ENCODE results near the gene IRAK1.

IRAK1 gene

DNA sequence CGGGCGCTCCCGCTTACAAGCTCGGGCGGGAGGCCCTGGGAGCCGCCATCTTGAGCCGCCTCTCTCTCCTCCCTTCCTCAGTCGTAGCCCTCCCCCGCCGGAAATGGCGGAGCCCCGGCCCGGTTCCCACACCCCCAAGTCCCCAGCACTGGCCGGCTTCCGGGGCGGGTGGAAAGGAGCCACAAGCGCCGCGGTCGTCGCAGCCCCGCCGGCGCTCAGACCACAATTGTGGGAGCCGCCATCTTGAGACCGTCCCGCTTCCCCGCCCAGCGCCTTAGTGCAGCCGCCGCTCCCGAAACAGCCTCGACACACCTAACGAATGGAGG lies 48.6 kb downstream of the IRAK1 start:
- no peak for TF ChIP-seq RARB (CRISPR knock-in tag; IDR thresholded peaks at IDR 0.05)
- TF ChIP-seq, protein P1, sequence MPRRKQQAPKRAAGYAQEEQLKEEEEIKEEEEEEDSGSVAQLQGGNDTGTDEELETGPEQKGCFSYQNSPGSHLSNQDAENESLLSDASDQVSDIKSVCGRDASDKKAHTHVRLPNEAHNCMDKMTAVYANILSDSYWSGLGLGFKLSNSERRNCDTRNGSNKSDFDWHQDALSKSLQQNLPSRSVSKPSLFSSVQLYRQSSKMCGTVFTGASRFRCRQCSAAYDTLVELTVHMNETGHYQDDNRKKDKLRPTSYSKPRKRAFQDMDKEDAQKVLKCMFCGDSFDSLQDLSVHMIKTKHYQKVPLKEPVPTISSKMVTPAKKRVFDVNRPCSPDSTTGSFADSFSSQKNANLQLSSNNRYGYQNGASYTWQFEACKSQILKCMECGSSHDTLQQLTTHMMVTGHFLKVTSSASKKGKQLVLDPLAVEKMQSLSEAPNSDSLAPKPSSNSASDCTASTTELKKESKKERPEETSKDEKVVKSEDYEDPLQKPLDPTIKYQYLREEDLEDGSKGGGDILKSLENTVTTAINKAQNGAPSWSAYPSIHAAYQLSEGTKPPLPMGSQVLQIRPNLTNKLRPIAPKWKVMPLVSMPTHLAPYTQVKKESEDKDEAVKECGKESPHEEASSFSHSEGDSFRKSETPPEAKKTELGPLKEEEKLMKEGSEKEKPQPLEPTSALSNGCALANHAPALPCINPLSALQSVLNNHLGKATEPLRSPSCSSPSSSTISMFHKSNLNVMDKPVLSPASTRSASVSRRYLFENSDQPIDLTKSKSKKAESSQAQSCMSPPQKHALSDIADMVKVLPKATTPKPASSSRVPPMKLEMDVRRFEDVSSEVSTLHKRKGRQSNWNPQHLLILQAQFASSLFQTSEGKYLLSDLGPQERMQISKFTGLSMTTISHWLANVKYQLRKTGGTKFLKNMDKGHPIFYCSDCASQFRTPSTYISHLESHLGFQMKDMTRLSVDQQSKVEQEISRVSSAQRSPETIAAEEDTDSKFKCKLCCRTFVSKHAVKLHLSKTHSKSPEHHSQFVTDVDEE (CRISPR knock-in tag; IDR thresholded peaks at IDR 0.05) = 0 out of 2 replicates have a peak, but pooled peaks have one; percentile 4
- peak; percentile 77 for ATAC-seq

DNA sequence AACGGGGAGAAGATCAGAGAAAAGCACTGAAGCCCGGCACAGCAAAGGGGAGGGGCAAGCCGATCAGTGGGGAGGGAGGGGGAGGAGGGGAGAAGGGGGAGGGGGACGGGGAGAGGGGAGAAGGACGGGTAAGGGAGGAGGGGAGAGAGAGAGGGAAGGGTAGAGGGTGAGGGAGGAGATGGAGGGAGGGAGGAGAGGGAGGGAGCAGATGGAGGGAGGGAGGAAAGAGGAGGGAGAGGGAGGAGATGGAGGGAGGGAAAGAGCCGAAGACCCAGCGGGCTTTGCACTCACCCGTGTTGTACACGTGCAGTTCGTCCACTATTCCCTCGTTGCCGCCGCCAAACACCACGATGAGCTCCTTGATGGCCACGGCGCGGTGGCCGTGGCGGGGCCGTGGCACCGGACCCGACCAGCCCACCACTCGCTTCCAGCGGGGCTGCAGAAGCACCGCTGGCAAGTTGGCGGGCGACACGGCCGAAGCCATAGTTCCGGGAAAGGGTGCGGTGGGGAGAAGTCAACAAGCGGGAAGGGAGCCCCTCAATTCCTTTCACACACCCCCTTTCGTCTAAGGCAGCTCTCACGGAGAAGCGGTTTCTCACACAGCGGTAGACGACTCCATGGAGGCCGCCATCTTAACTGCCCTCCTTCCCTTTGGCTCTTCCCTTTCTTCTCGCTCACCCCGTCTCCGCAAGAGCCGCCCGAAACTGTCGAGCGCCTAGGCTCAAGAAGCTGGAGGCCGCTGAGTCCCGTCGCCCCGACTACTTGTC lies 49.2 kb downstream of the IRAK1 start:
- ATAC-seq = peak; percentile 46
- TF ChIP-seq SNAI2 (CRISPR knock-in tag; IDR thresholded peaks at IDR 0.05) = no peak
- TF ChIP-seq RARB (CRISPR knock-in tag; IDR thresholded peaks at IDR 0.05) = no peak
- TF ChIP-seq, protein P2, sequence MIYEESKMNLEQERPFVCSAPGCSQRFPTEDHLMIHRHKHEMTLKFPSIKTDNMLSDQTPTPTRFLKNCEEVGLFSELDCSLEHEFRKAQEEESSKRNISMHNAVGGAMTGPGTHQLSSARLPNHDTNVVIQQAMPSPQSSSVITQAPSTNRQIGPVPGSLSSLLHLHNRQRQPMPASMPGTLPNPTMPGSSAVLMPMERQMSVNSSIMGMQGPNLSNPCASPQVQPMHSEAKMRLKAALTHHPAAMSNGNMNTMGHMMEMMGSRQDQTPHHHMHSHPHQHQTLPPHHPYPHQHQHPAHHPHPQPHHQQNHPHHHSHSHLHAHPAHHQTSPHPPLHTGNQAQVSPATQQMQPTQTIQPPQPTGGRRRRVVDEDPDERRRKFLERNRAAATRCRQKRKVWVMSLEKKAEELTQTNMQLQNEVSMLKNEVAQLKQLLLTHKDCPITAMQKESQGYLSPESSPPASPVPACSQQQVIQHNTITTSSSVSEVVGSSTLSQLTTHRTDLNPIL (CRISPR knock-in tag; IDR thresholded peaks at IDR 0.05; ENCODE audit: low read depth) = no peak
- TF ChIP-seq, protein P3, sequence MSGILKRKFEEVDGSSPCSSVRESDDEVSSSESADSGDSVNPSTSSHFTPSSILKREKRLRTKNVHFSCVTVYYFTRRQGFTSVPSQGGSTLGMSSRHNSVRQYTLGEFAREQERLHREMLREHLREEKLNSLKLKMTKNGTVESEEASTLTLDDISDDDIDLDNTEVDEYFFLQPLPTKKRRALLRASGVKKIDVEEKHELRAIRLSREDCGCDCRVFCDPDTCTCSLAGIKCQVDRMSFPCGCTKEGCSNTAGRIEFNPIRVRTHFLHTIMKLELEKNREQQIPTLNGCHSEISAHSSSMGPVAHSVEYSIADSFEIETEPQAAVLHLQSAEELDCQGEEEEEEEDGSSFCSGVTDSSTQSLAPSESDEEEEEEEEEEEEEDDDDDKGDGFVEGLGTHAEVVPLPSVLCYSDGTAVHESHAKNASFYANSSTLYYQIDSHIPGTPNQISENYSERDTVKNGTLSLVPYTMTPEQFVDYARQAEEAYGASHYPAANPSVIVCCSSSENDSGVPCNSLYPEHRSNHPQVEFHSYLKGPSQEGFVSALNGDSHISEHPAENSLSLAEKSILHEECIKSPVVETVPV (CRISPR knock-in tag; IDR thresholded peaks at IDR 0.05) = no peak
- no peak for TF ChIP-seq ZNF70 (CRISPR knock-in tag; IDR thresholded peaks at IDR 0.05)
- no peak for TF ChIP-seq ZNF565 (CRISPR knock-in tag; conservative IDR thresholded peaks at IDR 0.05; ENCODE audit: low read depth)
- no peak for TF ChIP-seq TCF4 (CRISPR knock-in tag; IDR thresholded peaks at IDR 0.05; ENCODE audit: borderline replicate concordance)
- TF ChIP-seq, protein P1 (CRISPR knock-in tag; IDR thresholded peaks at IDR 0.05) = no peak
- TF ChIP-seq ZC3H10 (CRISPR knock-in tag; IDR thresholded peaks at IDR 0.05) = no peak
- TF ChIP-seq TOX (CRISPR knock-in tag; IDR thresholded peaks at IDR 0.05; ENCODE audit: borderline replicate concordance) = no peak
- no peak for TF ChIP-seq PPARA (CRISPR knock-in tag; IDR thresholded peaks at IDR 0.05; ENCODE audit: borderline replicate concordance)
- TF ChIP-seq ARNTL (CRISPR knock-in tag; IDR thresholded peaks at IDR 0.05; ENCODE audit: borderline replicate concordance, low read depth) = no peak
- TF ChIP-seq, protein P4, sequence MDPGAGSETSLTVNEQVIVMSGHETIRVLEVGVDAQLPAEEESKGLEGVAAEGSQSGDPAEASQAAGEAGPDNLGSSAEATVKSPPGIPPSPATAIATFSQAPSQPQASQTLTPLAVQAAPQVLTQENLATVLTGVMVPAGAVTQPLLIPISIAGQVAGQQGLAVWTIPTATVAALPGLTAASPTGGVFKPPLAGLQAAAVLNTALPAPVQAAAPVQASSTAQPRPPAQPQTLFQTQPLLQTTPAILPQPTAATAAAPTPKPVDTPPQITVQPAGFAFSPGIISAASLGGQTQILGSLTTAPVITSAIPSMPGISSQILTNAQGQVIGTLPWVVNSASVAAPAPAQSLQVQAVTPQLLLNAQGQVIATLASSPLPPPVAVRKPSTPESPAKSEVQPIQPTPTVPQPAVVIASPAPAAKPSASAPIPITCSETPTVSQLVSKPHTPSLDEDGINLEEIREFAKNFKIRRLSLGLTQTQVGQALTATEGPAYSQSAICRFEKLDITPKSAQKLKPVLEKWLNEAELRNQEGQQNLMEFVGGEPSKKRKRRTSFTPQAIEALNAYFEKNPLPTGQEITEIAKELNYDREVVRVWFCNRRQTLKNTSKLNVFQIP (CRISPR knock-in tag; IDR thresholded peaks at IDR 0.05; ENCODE audit: borderline replicate concordance, low read depth) = no peak
- TF ChIP-seq ISL1 (CRISPR knock-in tag; IDR thresholded peaks at IDR 0.05) = no peak
- TF ChIP-seq ZFP30 (CRISPR knock-in tag; IDR thresholded peaks at IDR 0.05) = no peak
- no peak for TF ChIP-seq BACH2 (CRISPR knock-in tag; IDR thresholded peaks at IDR 0.05; ENCODE audit: borderline replicate concordance)
- no peak for TF ChIP-seq ZFP3 (CRISPR knock-in tag; IDR thresholded peaks at IDR 0.05)
- no peak for TF ChIP-seq CSDC2 (CRISPR knock-in tag; IDR thresholded peaks at IDR 0.05)
- TF ChIP-seq ZNF8 (CRISPR knock-in tag; IDR thresholded peaks at IDR 0.05) = no peak

DNA sequence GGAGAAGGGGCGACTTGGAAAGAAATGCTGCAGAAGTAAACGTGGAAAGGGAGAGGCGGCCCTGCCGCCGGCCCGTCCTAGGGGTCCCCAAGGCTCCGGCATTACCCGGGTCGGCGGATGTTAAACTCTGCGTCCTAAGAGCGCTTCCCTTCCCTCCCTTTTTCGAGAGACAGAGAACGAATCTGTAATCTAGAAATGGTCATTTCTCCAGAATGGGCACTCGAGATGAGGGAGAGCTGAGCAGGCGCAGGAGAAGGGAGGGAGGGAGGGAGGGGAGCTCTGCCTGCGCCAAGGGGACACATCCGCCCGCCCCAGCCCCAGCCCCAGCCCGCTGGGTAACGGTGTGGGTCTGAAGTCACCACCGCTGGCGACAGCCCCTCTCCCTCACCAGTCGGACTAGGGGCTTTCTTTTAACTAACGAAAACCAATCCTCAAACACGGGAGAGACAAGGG lies 49.8 kb downstream of the IRAK1 start:
- peak; percentile 3; the same call in 1 of the 3 replicates for ATAC-seq
- no peak for TF ChIP-seq ZC3H10 (CRISPR knock-in tag; IDR thresholded peaks at IDR 0.05)
- TF ChIP-seq BACH2 (CRISPR knock-in tag; IDR thresholded peaks at IDR 0.05; ENCODE audit: borderline replicate concordance) = no peak
- TF ChIP-seq TCF4 (CRISPR knock-in tag; IDR thresholded peaks at IDR 0.05; ENCODE audit: borderline replicate concordance) = no peak
- no peak for TF ChIP-seq TOX (CRISPR knock-in tag; IDR thresholded peaks at IDR 0.05; ENCODE audit: borderline replicate concordance)
- TF ChIP-seq ISL1 (CRISPR knock-in tag; IDR thresholded peaks at IDR 0.05) = no peak
- no peak for TF ChIP-seq RARB (CRISPR knock-in tag; IDR thresholded peaks at IDR 0.05)
- TF ChIP-seq ZFP3 (CRISPR knock-in tag; IDR thresholded peaks at IDR 0.05) = no peak
- no peak for TF ChIP-seq GLIS3 (CRISPR knock-in tag; IDR thresholded peaks at IDR 0.05)
- TF ChIP-seq, protein P5, sequence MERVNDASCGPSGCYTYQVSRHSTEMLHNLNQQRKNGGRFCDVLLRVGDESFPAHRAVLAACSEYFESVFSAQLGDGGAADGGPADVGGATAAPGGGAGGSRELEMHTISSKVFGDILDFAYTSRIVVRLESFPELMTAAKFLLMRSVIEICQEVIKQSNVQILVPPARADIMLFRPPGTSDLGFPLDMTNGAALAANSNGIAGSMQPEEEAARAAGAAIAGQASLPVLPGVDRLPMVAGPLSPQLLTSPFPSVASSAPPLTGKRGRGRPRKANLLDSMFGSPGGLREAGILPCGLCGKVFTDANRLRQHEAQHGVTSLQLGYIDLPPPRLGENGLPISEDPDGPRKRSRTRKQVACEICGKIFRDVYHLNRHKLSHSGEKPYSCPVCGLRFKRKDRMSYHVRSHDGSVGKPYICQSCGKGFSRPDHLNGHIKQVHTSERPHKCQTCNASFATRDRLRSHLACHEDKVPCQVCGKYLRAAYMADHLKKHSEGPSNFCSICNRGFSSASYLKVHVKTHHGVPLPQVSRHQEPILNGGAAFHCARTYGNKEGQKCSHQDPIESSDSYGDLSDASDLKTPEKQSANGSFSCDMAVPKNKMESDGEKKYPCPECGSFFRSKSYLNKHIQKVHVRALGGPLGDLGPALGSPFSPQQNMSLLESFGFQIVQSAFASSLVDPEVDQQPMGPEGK (CRISPR knock-in tag; IDR thresholded peaks at IDR 0.05; ENCODE audit: borderline replicate concordance) = no peak
- TF ChIP-seq, protein P1 (CRISPR knock-in tag; IDR thresholded peaks at IDR 0.05) = no peak
- no peak for TF ChIP-seq OSR1 (CRISPR knock-in tag; IDR thresholded peaks at IDR 0.05)

Data from SK-N-SH treated with all-trans-retinoic acid at 6 μM for 48 hours (cell line).